Neural progenitor cell (in vitro differentiated cells): Measurements from ENCODE around the gene PTGDS.

Experiments
- CTCF ChIP-seq: fragments of 200-600 bp; sonication (generic); IDR thresholded peaks from 2 replicates; pipeline ENCODE4 v1.5.1; 2017; ENCODE audit warnings: antibody characterized with exemption, mild to moderate bottlenecking
- EZH2phosphoT487 ChIP-seq: fragments of 200-600 bp; sonication (generic); IDR thresholded peaks from 2 replicates; pipeline ENCODE4 v1.6.1; 2017; ENCODE audit warnings: antibody characterized with exemption

DNA sequence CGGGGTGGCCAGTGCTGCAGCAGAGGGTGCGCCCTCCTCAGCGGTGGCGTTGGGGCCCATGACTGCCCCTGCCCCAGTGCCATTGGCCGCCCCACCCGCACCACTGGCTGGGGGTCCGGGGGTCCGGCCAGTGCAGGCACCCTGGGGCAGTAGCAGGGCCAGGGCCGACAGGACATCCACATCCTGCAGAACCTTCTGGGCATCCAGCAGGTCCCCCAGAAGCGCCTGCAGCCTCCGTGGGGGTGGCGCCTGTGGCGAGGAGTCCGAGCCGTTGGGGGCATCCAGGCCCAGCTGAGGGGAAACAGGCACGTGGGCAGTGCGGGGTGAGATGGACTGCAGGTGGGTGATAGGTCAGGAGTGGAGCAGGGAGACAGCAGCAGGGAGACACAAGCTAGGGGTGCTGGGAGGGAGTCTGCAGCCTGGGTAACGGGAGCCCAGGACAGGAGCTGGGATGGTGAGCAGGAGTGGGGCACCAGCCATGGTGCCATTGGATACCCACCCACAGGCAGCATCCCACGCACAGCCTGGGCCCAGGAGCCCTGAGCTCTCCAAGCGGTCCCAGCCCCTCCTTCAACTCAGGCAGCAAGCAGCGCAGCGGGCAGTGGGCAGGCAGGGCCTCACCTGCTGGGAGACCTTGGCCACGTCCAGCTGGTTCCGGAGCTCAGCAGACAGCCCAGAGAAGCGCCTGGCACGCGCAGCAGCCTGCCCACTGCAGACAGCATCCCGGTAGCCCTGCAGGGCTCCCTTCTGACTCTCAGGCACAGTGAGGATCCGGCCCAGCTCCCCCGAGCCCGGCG, 43.7 kb downstream of the PTGDS start:
- TF ChIP-seq CTCF (no peak), EZH2phosphoT487 (no peak)
